Neural cell (in vitro differentiated cells): Measurements from ENCODE around the gene PDPK1. TPM values are rescaled to one million over a fixed set of nuclear protein-coding genes. Genes with fewer than 3 reads are reported as not detected.

Experiments used
- H2AFZ ChIP-seq: fragments of 200-600, 300-800 bp; sonication (generic), shearing (Covaris generic); 2 replicates; pipeline ENCODE4 v1.6.0; 2014; ENCODE audit warnings: low read depth, mild to moderate bottlenecking, antibody characterized with exemption, low read length, moderate library complexity
- H3F3A ChIP-seq: fragments of 200-600 bp; shearing (Covaris generic); 2 replicates; pipeline ENCODE4 v1.6.1; 2016; ENCODE audit warnings: mild to moderate bottlenecking, moderate library complexity, mixed read lengths, antibody characterized with exemption, low read length; ENCODE audit not compliant: insufficient read depth, poor library complexity, severe bottlenecking
- H3K27ac ChIP-seq: fragments of 200-600, 300-800 bp; sonication (generic), shearing (Covaris generic); 2 replicates; pipeline ENCODE4 v1.5.1; 2014; ENCODE audit warnings: mild to moderate bottlenecking, low read length, moderate library complexity
- H3K27me3 ChIP-seq: fragments of 300-800, 200-600 bp; sonication (generic), shearing (Covaris generic); 2 replicates; pipeline ENCODE4 v1.6.0; 2014; ENCODE audit warnings: mild to moderate bottlenecking, low read depth, low read length, moderate library complexity; ENCODE audit not compliant: insufficient read depth
- H3K36me3 ChIP-seq: fragments of 300-800, 200-600 bp; sonication (generic), shearing (Covaris generic); 2 replicates; pipeline ENCODE4 v1.5.1; 2014; ENCODE audit warnings: mild to moderate bottlenecking, antibody characterized with exemption, low read length, moderate library complexity; ENCODE audit not compliant: insufficient read depth
- H3K4me2 ChIP-seq: fragments of 300-800, 200-600 bp; sonication (generic), shearing (Covaris generic); 2 replicates; pipeline ENCODE4 v1.6.0; 2014; ENCODE audit warnings: mild to moderate bottlenecking, low read length
- H3K4me3 ChIP-seq: fragments of 300-800, 200-600 bp; sonication (generic), shearing (Covaris generic); 2 replicates; pipeline ENCODE4 v1.5.1; 2014; ENCODE audit warnings: mild to moderate bottlenecking, low read length, moderate library complexity
- H3K79me2 ChIP-seq: fragments of 200-600 bp; shearing (Covaris generic); replicated peaks from 2 replicates; pipeline ENCODE4 v1.6.0; 2014; ENCODE audit warnings: mild to moderate bottlenecking, low read length, moderate library complexity; ENCODE audit not compliant: insufficient read depth
- H3K9ac ChIP-seq: fragments of 300-800, 200-600 bp; sonication (generic), shearing (Covaris generic); 2 replicates; pipeline ENCODE4 v1.6.1; 2016; ENCODE audit warnings: mild to moderate bottlenecking, low read length, mixed read lengths
- H3K9me2 ChIP-seq: fragments of 200-600 bp; shearing (Covaris generic); 2 replicates; pipeline ENCODE4 v1.6.1; 2016; ENCODE audit warnings: mild to moderate bottlenecking, low read length, mixed read lengths; ENCODE audit not compliant: insufficient read depth
- H3K9me3 ChIP-seq: fragments of 200-600, 300-800 bp; sonication (generic), shearing (Covaris generic); 2 replicates; pipeline ENCODE4 v1.6.1; 2016; ENCODE audit warnings: mild to moderate bottlenecking, mixed run types, low read length, moderate library complexity, mixed read lengths
- H4K20me1 ChIP-seq: fragments of 200-600 bp; shearing (Covaris generic); 2 replicates; pipeline ENCODE4 v1.6.1; 2016; ENCODE audit warnings: mild to moderate bottlenecking, mixed run types; ENCODE audit not compliant: insufficient read depth
- EP300 ChIP-seq: fragments of 450-650 bp; conservative IDR thresholded peaks from 2 replicates; pipeline ENCODE4 v1.6.1; 2014; ENCODE audit warnings: antibody characterized with exemption, mild to moderate bottlenecking, moderate library complexity; ENCODE audit not compliant: poor library complexity, severe bottlenecking
- EZH2 ChIP-seq: fragments of 200-600, 300-800 bp; shearing (Covaris generic), sonication (generic); IDR thresholded peaks from 2 replicates; pipeline ENCODE4 v1.6.1; 2014; ENCODE audit warnings: antibody characterized with exemption, low read length, borderline replicate concordance, mild to moderate bottlenecking; ENCODE audit not compliant: insufficient read depth, poor library complexity, severe bottlenecking
- MXI1 ChIP-seq: fragments of 450-650 bp; conservative IDR thresholded peaks from 2 replicates; pipeline ENCODE4 v1.6.1; 2014; ENCODE audit warnings: antibody characterized with exemption, mild to moderate bottlenecking; ENCODE audit not compliant: poor library complexity, severe bottlenecking
- POLR2AphosphoS5 ChIP-seq: IDR thresholded peaks from 2 replicates; pipeline ENCODE4 v1.6.1; 2012
- RAD21 ChIP-seq: fragments of 450-650 bp; conservative IDR thresholded peaks from 2 replicates; pipeline ENCODE4 v1.6.1; 2014; ENCODE audit warnings: antibody characterized with exemption, mild to moderate bottlenecking, moderate library complexity
- SMC3 ChIP-seq: fragments of 450-650 bp; conservative IDR thresholded peaks from 2 replicates; pipeline ENCODE4 v1.6.1; 2014; ENCODE audit warnings: antibody characterized with exemption, mild to moderate bottlenecking, moderate library complexity; ENCODE audit not compliant: poor library complexity
- TAF1 ChIP-seq: IDR thresholded peaks from 2 replicates; pipeline ENCODE4 v1.6.1; 2012; ENCODE audit warnings: low read depth
- polyA plus RNA-seq: library from polyadenylated mRNA; depleted of rRNA; stranded (reverse); fragments of >200 nt; gene quantifications from 2 replicates; pipeline ENCODE4 v1.2.3, GENCODE V29; 2014
- TF ChIP-seq, protein P1 (sequence below): IDR thresholded peaks from 2 replicates; pipeline ENCODE4 v1.6.1; 2012; ENCODE audit warnings: borderline replicate concordance
- TF ChIP-seq, protein P2 (sequence below): fragments of 450-650 bp; IDR thresholded peaks from 2 replicates; pipeline ENCODE4 v1.5.1; 2014; ENCODE audit warnings: antibody characterized with exemption, mild to moderate bottlenecking, moderate library complexity; ENCODE audit not compliant: poor library complexity, severe bottlenecking

Gene PDPK1
- polyA plus RNA-seq, 1 donor from 2014 or later = 18.6 TPM

DNA sequence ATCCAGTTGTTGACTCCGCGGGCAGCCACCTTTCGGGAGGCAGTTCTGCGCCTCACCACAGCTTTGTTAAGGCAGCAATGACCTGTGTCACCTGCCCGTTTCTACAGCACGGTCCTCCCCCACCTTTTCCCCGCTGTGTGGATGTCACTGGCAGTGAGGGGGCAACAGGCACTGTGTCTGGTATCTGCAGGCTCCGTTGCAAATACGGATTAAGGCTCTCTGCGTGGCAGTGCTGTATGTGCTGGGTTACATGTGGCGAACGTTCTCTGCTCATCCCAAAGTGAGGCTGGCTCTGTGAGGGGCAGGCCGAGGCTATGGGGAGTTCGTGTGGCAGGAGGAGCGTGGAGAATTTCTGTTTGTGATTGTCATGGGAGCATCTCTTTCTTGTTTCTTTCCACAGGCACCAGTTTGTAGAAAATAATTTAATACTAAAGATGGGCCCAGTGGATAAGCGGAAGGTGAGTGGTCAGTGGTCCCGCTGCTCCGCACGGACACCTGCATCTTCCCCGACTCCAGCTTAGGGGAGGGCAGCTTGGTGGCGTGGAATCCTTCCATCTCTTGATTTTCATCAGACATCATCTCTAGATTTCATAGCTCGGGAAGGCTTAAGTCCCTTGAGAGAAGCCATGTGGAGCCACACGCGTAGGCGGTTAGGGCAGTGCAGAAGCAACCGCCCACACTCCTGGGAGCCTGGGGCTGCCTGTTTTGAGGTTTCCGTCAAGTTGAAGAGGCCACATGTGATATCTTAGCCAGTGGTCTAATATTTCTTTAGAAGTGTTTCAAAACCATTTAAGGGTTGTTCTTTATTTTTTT, 57.8 kb downstream of the PDPK1 start:
- Histone ChIP-seq H3K9me2 (no peaks in the 10 kb centered on the region), H3K4me2 (no peak overlapping the region), H3K79me2 (no peaks in the 10 kb centered on the region), H3K9ac (no peak overlapping the region), H3K4me3 (no peak overlapping the region), H2AFZ (no peak overlapping the region), H3K27me3 (no peaks in the 10 kb centered on the region), H3K27ac (no peak overlapping the region), H3F3A (no peaks in the 10 kb centered on the region), H3K9me3 (no peaks in the 10 kb centered on the region), H3K36me3 (no peaks in the 10 kb centered on the region), H4K20me1 (no peaks in the 10 kb centered on the region)
- TF ChIP-seq EP300 = no peak

DNA sequence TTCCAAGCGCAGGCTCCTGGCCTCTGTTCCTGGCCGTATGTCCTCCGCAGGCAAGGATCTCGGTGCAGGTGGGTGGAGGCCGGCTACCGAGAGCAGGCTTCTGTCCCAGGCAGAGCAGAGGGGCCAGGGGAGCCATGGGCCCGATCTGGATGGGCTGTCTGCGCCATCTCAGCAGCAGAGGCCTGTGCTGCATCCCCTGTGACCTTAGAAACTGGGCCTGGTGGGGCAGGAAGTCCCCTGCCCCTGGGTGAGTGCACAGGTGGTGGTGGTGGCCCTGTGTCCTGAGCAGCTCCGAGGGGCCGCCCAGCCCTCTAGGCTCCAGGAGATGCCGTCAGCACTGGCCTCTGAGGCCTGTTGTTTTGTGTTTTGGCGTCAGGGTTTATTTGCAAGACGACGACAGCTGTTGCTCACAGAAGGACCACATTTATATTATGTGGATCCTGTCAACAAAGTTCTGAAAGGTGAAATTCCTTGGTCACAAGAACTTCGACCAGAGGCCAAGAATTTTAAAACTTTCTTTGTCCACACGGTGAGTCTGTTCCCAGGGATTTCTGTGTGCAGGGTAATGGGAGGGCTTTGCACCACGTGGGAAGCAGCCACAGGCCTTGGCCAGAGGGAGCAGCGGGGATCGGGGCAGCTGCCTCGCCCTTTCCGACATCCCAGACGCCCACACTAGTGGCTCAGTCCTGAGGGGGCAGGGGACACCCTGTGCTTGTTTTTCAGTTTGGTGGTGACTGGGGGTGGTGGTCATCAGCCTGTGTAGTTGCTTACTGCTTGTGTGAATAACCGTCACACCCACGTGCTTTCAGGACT, 59.1 kb downstream of the PDPK1 start:
- H3K4me2 ChIP-seq = no peak overlapping the region
- TF ChIP-seq POLR2AphosphoS5 (no peak), MXI1 (no peak), RAD21 (no peak), EP300 (no peak)
- TF ChIP-seq, protein P1, sequence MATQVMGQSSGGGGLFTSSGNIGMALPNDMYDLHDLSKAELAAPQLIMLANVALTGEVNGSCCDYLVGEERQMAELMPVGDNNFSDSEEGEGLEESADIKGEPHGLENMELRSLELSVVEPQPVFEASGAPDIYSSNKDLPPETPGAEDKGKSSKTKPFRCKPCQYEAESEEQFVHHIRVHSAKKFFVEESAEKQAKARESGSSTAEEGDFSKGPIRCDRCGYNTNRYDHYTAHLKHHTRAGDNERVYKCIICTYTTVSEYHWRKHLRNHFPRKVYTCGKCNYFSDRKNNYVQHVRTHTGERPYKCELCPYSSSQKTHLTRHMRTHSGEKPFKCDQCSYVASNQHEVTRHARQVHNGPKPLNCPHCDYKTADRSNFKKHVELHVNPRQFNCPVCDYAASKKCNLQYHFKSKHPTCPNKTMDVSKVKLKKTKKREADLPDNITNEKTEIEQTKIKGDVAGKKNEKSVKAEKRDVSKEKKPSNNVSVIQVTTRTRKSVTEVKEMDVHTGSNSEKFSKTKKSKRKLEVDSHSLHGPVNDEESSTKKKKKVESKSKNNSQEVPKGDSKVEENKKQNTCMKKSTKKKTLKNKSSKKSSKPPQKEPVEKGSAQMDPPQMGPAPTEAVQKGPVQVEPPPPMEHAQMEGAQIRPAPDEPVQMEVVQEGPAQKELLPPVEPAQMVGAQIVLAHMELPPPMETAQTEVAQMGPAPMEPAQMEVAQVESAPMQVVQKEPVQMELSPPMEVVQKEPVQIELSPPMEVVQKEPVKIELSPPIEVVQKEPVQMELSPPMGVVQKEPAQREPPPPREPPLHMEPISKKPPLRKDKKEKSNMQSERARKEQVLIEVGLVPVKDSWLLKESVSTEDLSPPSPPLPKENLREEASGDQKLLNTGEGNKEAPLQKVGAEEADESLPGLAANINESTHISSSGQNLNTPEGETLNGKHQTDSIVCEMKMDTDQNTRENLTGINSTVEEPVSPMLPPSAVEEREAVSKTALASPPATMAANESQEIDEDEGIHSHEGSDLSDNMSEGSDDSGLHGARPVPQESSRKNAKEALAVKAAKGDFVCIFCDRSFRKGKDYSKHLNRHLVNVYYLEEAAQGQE = no peak
- TF ChIP-seq, protein P2, sequence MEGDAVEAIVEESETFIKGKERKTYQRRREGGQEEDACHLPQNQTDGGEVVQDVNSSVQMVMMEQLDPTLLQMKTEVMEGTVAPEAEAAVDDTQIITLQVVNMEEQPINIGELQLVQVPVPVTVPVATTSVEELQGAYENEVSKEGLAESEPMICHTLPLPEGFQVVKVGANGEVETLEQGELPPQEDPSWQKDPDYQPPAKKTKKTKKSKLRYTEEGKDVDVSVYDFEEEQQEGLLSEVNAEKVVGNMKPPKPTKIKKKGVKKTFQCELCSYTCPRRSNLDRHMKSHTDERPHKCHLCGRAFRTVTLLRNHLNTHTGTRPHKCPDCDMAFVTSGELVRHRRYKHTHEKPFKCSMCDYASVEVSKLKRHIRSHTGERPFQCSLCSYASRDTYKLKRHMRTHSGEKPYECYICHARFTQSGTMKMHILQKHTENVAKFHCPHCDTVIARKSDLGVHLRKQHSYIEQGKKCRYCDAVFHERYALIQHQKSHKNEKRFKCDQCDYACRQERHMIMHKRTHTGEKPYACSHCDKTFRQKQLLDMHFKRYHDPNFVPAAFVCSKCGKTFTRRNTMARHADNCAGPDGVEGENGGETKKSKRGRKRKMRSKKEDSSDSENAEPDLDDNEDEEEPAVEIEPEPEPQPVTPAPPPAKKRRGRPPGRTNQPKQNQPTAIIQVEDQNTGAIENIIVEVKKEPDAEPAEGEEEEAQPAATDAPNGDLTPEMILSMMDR = no peak

DNA sequence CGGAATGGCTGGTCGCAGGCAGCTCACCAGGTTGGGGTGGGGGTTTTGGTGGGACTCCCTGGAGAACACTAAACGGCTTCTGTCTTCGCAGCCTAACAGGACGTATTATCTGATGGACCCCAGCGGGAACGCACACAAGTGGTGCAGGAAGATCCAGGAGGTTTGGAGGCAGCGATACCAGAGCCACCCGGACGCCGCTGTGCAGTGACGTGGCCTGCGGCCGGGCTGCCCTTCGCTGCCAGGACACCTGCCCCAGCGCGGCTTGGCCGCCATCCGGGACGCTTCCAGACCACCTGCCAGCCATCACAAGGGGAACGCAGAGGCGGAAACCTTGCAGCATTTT, 59.7 kb downstream of the PDPK1 start:
- Histone ChIP-seq H3K27ac (no peak overlapping the region), H3K9me2 (no peaks in the 10 kb centered on the region), H3K4me3 (no peak overlapping the region), H3K79me2 (no peaks in the 10 kb centered on the region), H3K9me3 (no peaks in the 10 kb centered on the region), H3F3A (no peaks in the 10 kb centered on the region), H3K4me2 (no peak overlapping the region), H3K36me3 (no peaks in the 10 kb centered on the region), H3K9ac (no peak overlapping the region), H3K27me3 (no peaks in the 10 kb centered on the region), H4K20me1 (no peaks in the 10 kb centered on the region), H2AFZ (no peak overlapping the region)
- no peak for TF ChIP-seq SMC3
- TF ChIP-seq, protein P1 = no peak
- no peak for TF ChIP-seq POLR2AphosphoS5
- no peak for TF ChIP-seq RAD21
- no peak for TF ChIP-seq TAF1
- TF ChIP-seq MXI1 = no peak
- no peak for TF ChIP-seq EP300
- TF ChIP-seq EZH2 = no peak

More for the DNA sequence above, 59.1 kb downstream of the PDPK1 start:
- H2AFZ ChIP-seq = no peak overlapping the region
- H3K4me3 ChIP-seq = no peak overlapping the region
- H3K27ac ChIP-seq = no peak overlapping the region
- no peaks in the 10 kb centered on the region for H3K36me3 ChIP-seq
- no peaks in the 10 kb centered on the region for H3K9me2 ChIP-seq
- no peaks in the 10 kb centered on the region for H4K20me1 ChIP-seq
- no peaks in the 10 kb centered on the region for H3K9me3 ChIP-seq
- no peaks in the 10 kb centered on the region for H3F3A ChIP-seq
- no peaks in the 10 kb centered on the region for H3K79me2 ChIP-seq
- no peaks in the 10 kb centered on the region for H3K27me3 ChIP-seq
- H3K9ac ChIP-seq = no peak overlapping the region
